ENCODE measurements around the gene FBXO31. TPM values are rescaled to one million over a fixed set of nuclear protein-coding genes. Genes with fewer than 3 reads are reported as not detected.

The FBXO31 gene
- total and polyA plus RNA-seq, 10 of the 15 experiments (the other 5 are each of a cell fraction or from before 2014, with no cell fraction given) = 0.19 to 33.1 (median 10.3) TPM

DNA sequence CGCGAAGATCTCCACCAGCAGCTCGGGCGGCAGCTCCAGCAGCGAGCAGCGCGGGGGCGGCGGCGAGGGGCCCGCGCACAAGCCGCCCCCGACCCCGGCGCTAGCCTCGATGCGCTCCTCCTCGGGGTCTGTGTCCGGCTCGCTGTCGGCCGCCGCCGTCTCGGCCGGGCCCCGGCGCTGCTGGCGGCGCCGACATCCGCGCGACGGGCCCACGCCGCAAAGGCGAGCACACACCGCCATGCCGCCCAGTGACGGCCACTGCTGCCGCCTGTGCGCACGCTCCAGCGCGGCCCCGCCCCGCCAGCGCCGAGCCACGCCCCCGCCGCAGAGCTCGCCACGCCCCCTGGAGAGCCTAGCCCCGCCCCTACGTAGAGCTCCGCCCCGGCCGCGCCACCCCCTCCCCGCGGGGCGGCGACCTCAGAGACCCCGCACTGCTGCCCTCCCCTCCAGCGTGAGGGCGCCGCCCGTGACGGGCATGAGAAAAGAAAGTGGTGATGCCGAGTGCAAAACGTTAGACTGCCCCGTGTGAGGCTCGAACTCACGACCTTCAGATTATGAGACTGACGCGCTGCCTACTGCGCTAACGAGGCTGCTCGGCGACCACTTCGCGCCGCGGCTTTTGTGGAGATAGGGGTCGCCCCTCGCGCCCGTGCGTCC lies at the start of gene FBXO31 (continued):
- TF ChIP-seq SUPT20H (IDR thresholded peaks at IDR 0.05; ENCODE audit: borderline replicate concordance, control insufficient read depth, low read depth, low read length) (no peak), CEBPB (IDR thresholded peaks at IDR 0.05; ENCODE audit: borderline replicate concordance in 1 of 2, low read depth in 2 of 2, low read length in 2 of 2) (no peak), WRNIP1 (IDR thresholded peaks at IDR 0.05; ENCODE audit: borderline replicate concordance, low read depth, low read length) (no peak), RELA (IDR thresholded peaks at IDR 0.05; ENCODE audit: borderline replicate concordance, partially characterized antibody) (peak; percentile 63), TCF7 (IDR thresholded peaks at IDR 0.05; ENCODE audit: borderline replicate concordance) (no peak; the same call in 1 of the 2 replicates), TBL1XR1 (IDR thresholded peaks at IDR 0.05; ENCODE audit: low read depth, low read length) (peak; percentile 91), TCF3 (IDR thresholded peaks at IDR 0.05; ENCODE audit: borderline replicate concordance, insufficient read depth, low read depth, low read length) (no peak), ZNF384 (IDR thresholded peaks at IDR 0.05; ENCODE audit: borderline replicate concordance, low read depth, low read length) (no peak), ZBTB40 (IDR thresholded peaks at IDR 0.05; ENCODE audit: borderline replicate concordance) (peak; percentile 78), SMARCA5 (IDR thresholded peaks at IDR 0.05) (peak; percentile 63), POU2F2 (IDR thresholded peaks at IDR 0.05; ENCODE audit: borderline replicate concordance, low read depth, low read length) (peak; percentile 47; the same call in 1 of the 3 replicates), IKZF2 (IDR thresholded peaks at IDR 0.05) (peak in 1 of 2 experiments; percentile 66; a peak in 2 of 4 replicates), SMAD5 (IDR thresholded peaks at IDR 0.05; ENCODE audit: low read depth) (no peak), RUNX3 (IDR thresholded peaks at IDR 0.05; ENCODE audit: low read length) (peak; percentile 64), SPI1 (IDR thresholded peaks at IDR 0.05; ENCODE audit: borderline replicate concordance, insufficient read depth, low read depth, low read length) (no peak), BCL11A (IDR thresholded peaks at IDR 0.05; ENCODE audit: low read depth, low read length) (no peak), TARDBP (IDR thresholded peaks at IDR 0.05; ENCODE audit: borderline replicate concordance) (peak; percentile 99), YY1 (IDR thresholded peaks at IDR 0.05; ENCODE audit: low read depth, low read length) (peak; percentile 90)
- TF ChIP-seq, protein P1, sequence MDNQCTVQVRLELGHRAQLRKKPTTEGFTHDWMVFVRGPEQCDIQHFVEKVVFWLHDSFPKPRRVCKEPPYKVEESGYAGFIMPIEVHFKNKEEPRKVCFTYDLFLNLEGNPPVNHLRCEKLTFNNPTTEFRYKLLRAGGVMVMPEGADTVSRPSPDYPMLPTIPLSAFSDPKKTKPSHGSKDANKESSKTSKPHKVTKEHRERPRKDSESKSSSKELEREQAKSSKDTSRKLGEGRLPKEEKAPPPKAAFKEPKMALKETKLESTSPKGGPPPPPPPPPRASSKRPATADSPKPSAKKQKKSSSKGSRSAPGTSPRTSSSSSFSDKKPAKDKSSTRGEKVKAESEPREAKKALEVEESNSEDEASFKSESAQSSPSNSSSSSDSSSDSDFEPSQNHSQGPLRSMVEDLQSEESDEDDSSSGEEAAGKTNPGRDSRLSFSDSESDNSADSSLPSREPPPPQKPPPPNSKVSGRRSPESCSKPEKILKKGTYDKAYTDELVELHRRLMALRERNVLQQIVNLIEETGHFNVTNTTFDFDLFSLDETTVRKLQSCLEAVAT (IDR thresholded peaks at IDR 0.05) = no peak; the same call in 1 of the 2 replicates
- TF ChIP-seq, protein P2, sequence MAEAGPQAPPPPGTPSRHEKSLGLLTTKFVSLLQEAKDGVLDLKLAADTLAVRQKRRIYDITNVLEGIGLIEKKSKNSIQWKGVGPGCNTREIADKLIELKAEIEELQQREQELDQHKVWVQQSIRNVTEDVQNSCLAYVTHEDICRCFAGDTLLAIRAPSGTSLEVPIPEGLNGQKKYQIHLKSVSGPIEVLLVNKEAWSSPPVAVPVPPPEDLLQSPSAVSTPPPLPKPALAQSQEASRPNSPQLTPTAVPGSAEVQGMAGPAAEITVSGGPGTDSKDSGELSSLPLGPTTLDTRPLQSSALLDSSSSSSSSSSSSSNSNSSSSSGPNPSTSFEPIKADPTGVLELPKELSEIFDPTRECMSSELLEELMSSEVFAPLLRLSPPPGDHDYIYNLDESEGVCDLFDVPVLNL (IDR thresholded peaks at IDR 0.05; ENCODE audit: low read depth, low read length) = no peak
- TF ChIP-seq, protein P3, sequence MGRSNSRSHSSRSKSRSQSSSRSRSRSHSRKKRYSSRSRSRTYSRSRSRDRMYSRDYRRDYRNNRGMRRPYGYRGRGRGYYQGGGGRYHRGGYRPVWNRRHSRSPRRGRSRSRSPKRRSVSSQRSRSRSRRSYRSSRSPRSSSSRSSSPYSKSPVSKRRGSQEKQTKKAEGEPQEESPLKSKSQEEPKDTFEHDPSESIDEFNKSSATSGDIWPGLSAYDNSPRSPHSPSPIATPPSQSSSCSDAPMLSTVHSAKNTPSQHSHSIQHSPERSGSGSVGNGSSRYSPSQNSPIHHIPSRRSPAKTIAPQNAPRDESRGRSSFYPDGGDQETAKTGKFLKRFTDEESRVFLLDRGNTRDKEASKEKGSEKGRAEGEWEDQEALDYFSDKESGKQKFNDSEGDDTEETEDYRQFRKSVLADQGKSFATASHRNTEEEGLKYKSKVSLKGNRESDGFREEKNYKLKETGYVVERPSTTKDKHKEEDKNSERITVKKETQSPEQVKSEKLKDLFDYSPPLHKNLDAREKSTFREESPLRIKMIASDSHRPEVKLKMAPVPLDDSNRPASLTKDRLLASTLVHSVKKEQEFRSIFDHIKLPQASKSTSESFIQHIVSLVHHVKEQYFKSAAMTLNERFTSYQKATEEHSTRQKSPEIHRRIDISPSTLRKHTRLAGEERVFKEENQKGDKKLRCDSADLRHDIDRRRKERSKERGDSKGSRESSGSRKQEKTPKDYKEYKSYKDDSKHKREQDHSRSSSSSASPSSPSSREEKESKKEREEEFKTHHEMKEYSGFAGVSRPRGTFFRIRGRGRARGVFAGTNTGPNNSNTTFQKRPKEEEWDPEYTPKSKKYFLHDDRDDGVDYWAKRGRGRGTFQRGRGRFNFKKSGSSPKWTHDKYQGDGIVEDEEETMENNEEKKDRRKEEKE (IDR thresholded peaks at IDR 0.05) = 0 out of 2 replicates have a peak, but pooled peaks have one; percentile 5
